ENCODE measurements around the gene IL19. TPM values are rescaled to one million over a fixed set of nuclear protein-coding genes. Genes with fewer than 3 reads are reported as not detected.

Gene IL19
- total and polyA plus RNA-seq, 2 donors (not counting 3 experiments of a cell fraction or from before 2014, with no cell fraction given): not detected

GRCh38 chr1:206885341-206886060 is 114.9 kb downstream of the IL19 start:
- dilution Hi-C loops (cut with MboI; ENCODE audit: extremely low pct_ligation_motif_present, low sequenced_read_pairs) (no loop called here), intact Hi-C loops (cut with micrococcal nuclease) (no loop called here)
- H3K9ac ChIP-seq (replicated peaks; ENCODE audit: extremely low read depth, insufficient read depth, low read length): no peak overlapping the region
- H3K4me2 ChIP-seq (ENCODE audit: insufficient read depth, low read length): no peak overlapping the region
- no peak for TF ChIP-seq FOS (IDR thresholded peaks at IDR 0.05; ENCODE audit: borderline replicate concordance, insufficient read depth, low read length)
- TF ChIP-seq POLR2A (IDR thresholded peaks at IDR 0.05; ENCODE audit: low read depth, low read length): no peak
- no peak for TF ChIP-seq MAX (IDR thresholded peaks at IDR 0.05; ENCODE audit: insufficient read depth, insufficient read length)
- TF ChIP-seq CTCF (IDR thresholded peaks at IDR 0.05; ENCODE audit: extremely low read depth in 1 of 2, insufficient read depth in 1 of 2, low read depth in 1 of 2, low read length in 2 of 2): no peak
- no peak for TF ChIP-seq MYC (IDR thresholded peaks at IDR 0.05; ENCODE audit: low read depth, low read length)
- TF ChIP-seq JUN (IDR thresholded peaks at IDR 0.05; ENCODE audit: borderline replicate concordance, insufficient read depth, insufficient read length, low read depth): no peak
- H3K9me1 ChIP-seq (replicated peaks; ENCODE audit: control insufficient read depth, extremely low read depth, insufficient read depth, low read length): no peaks in the 10 kb centered on the region
- H4K20me1 ChIP-seq (replicated peaks; ENCODE audit: control insufficient read depth, extremely low read depth, insufficient read depth, low read length): no peaks in the 10 kb centered on the region
- H3K4me3 ChIP-seq (replicated peaks in 1 of 3; ENCODE audit: insufficient read depth in 1 of 3, low read depth in 1 of 3, low read length in 3 of 3): no peak overlapping the region
- ChIA-PET POLR2A (no interaction called here), CTCF (interaction anchor here (1.7 kb wide), 1 partner anchor 20 kb away, joined by 3 read pairs; the partner anchor contains the start of gene IL20)
- no peaks in the 10 kb centered on the region for H3K79me2 ChIP-seq (ENCODE audit: control insufficient read depth, insufficient read depth, low read length)
- H3K9me3 ChIP-seq (replicated peaks; ENCODE audit: control insufficient read depth, insufficient read depth, low read length): no peaks in the 10 kb centered on the region
- peaks cover 8% of the 10 kb centered on the region in 2 experiments for H3K27me3 ChIP-seq (ENCODE audit: control insufficient read depth in 2 of 2, insufficient read depth in 2 of 2, low read length in 2 of 2)
- no peak overlapping the region for H3K27ac ChIP-seq (ENCODE audit: insufficient read depth, low read depth, low read length)
- DNase-seq (ENCODE audit: low read depth, low spot score): no peak
- H3K4me1 ChIP-seq (ENCODE audit: control insufficient read depth, extremely low read depth, insufficient read depth, low read length): no peaks in the 10 kb centered on the region
- no peaks in the 10 kb centered on the region for H3K36me3 ChIP-seq (ENCODE audit: control insufficient read depth in 2 of 2, extremely low read depth in 1 of 2, insufficient read depth in 2 of 2, low read length in 2 of 2)
- no TSS peak for BruUV-seq (replicated peaks)
- FAIRE-seq: no peak
- H2AFZ ChIP-seq (ENCODE audit: low read depth, low read length): no peak overlapping the region

All from endothelial cell of umbilical vein (primary cell).